Lower lobe of right lung (tissue), 2 donors: Measurements from ENCODE around the gene PABPN1. TPM values are rescaled to one million over a fixed set of nuclear protein-coding genes. Genes with fewer than 3 reads are reported as not detected.

ENCODE experiments used
- ATAC-seq, 2 donors: fragments of 200-7000 bp; cut with Tn5 transposase; one replicate each; pipeline ENCODE4 v1.9.1; 2020 to 2022; ENCODE audit warnings: mild to moderate bottlenecking in 2 of 2, moderate library complexity in 2 of 2
- DNase-seq: peaks from one replicate; pipeline ENCODE4 v3.0.0-alpha.2; 2020
- H3K27ac ChIP-seq: fragments of 200-600 bp; one replicate; pipeline ENCODE4 v1.8.0; 2022
- H3K27me3 ChIP-seq: fragments of 200-600 bp; one replicate; pipeline ENCODE4 v1.8.0; 2022; ENCODE audit warnings: low read depth
- H3K36me3 ChIP-seq: fragments of 200-600 bp; one replicate; pipeline ENCODE4 v1.8.0; 2022; ENCODE audit warnings: mild to moderate bottlenecking
- H3K4me1 ChIP-seq: fragments of 200-600 bp; one replicate; pipeline ENCODE4 v1.8.0; 2022
- H3K4me3 ChIP-seq: fragments of 200-600 bp; one replicate; pipeline ENCODE4 v1.8.0; 2022; ENCODE audit warnings: mild to moderate bottlenecking
- H3K9me3 ChIP-seq: fragments of 200-600 bp; one replicate; pipeline ENCODE4 v1.8.0; 2022
- CTCF ChIP-seq: fragments of 200-600 bp; IDR thresholded peaks from one replicate; pipeline ENCODE4 v1.8.0; 2022; ENCODE audit warnings: antibody characterized with exemption, mild to moderate bottlenecking
- intact Hi-C: fragments of 100-400 bp; cut with DNase I; formaldehyde crosslinking; loops from one replicate; pipeline ENCODE4 v1.11.0; 2022
- total RNA-seq: library from RNA; stranded (reverse); fragmentation: NEBNext Ultra II Directional; extraction: Animal tissue kit (Norgen Biotek cat#: 25700); gene quantifications from one replicate; pipeline ENCODE4 v1.2.1, GENCODE V29; 2021
- donor health status: DM: no; HTN: yes; CAD: no; lungs with severe emphysema.

The PABPN1 gene
- total RNA-seq, 1 donor from 2014 or later = 122 TPM

GRCh38 chr14:23356662-23357061, 35.4 kb downstream of the PABPN1 start:
- peaks cover 17% of the 10 kb centered on the region for H3K4me1 ChIP-seq
- no peak for TF ChIP-seq CTCF
- peaks cover 12% of the 10 kb centered on the region for H3K36me3 ChIP-seq
- no peak overlapping the region for H3K27ac ChIP-seq
- no peak overlapping the region for H3K4me3 ChIP-seq
- intact Hi-C loops = no loop called here
- peaks cover 11% of the 10 kb centered on the region for H3K27me3 ChIP-seq
- DNase-seq = no peak
- no peak for ATAC-seq
- H3K9me3 ChIP-seq = no peaks in the 10 kb centered on the region

GRCh38 chr14:23357261-23357660, 36.0 kb downstream of the PABPN1 start:
- no peak for TF ChIP-seq CTCF
- no peak for ATAC-seq
- intact Hi-C loops = no loop called here
- H3K36me3 ChIP-seq = peaks cover 12% of the 10 kb centered on the region
- H3K4me3 ChIP-seq = no peak overlapping the region
- no peaks in the 10 kb centered on the region for H3K9me3 ChIP-seq
- DNase-seq = no peak
- peaks cover 11% of the 10 kb centered on the region for H3K4me1 ChIP-seq
- H3K27me3 ChIP-seq = peaks cover 5% of the 10 kb centered on the region
- no peak overlapping the region for H3K27ac ChIP-seq

- H3K4me3 ChIP-seq = no peak overlapping the region
- H3K27ac ChIP-seq = no peak overlapping the region
- DNase-seq = no peak
- H3K27me3 ChIP-seq = no peaks in the 10 kb centered on the region
- H3K36me3 ChIP-seq = peaks cover 12% of the 10 kb centered on the region
- H3K9me3 ChIP-seq = no peaks in the 10 kb centered on the region
- no peak for ATAC-seq
- H3K4me1 ChIP-seq = peaks cover 3% of the 10 kb centered on the region
- TF ChIP-seq CTCF = no peak
- intact Hi-C loops = no loop called here
Measured at GRCh38 chr14:23358042-23358441, 36.8 kb downstream of the PABPN1 start.

- Histone ChIP-seq H3K4me1 (no peaks in the 10 kb centered on the region), H3K36me3 (peaks cover 12% of the 10 kb centered on the region), H3K4me3 (no peak overlapping the region), H3K9me3 (no peaks in the 10 kb centered on the region), H3K27ac (no peak overlapping the region), H3K27me3 (no peaks in the 10 kb centered on the region)
- no peak for TF ChIP-seq CTCF
- no peak for DNase-seq
- intact Hi-C loops = no loop called here
- no peak for ATAC-seq
Measured at GRCh38 chr14:23358553-23359166, 37.4 kb downstream of the PABPN1 start.

GRCh38 chr14:23359167-23359626, 37.9 kb downstream of the PABPN1 start:
- TF ChIP-seq CTCF = no peak
- no peaks in the 10 kb centered on the region for H3K9me3 ChIP-seq
- peaks cover 3% of the 10 kb centered on the region for H3K4me1 ChIP-seq
- DNase-seq (no peak), ATAC-seq (no peak)
- peaks cover 12% of the 10 kb centered on the region for H3K36me3 ChIP-seq
- H3K4me3 ChIP-seq = no peak overlapping the region
- peaks cover 4% of the 10 kb centered on the region for H3K27me3 ChIP-seq
- H3K27ac ChIP-seq = no peak overlapping the region
- intact Hi-C loops = no loop called here
